Stomach (tissue), 9 donors: ENCODE data around the gene IL2RA. TPM values are rescaled to one million over a fixed set of nuclear protein-coding genes. Genes with fewer than 3 reads are reported as not detected.
A peak's percentile ranks its signal among the peaks of the same experiment; 100 is the strongest.

Experiments used
- DNase-seq, 2 donors: peaks; one replicate each; pipeline versions ENCODE4 v3.0.0 to v3.0.0-alpha.2; 2013 to 2019
- H3K27ac ChIP-seq, 5 donors: fragments of 200-600 bp in 4 of 5; sonication (generic) in 4 of 5; one replicate each; pipeline ENCODE4 v1.5.1; 2013 to 2019; ENCODE audit warnings: mild to moderate bottlenecking in 1 of 5, moderate library complexity in 1 of 5
- H3K27me3 ChIP-seq, 3 donors: fragments of 200-600 bp; sonication (generic); one replicate each; pipeline ENCODE4 v1.5.1; 2017 to 2019; ENCODE audit warnings: mixed run types in 1 of 3
- H3K36me3 ChIP-seq, 4 donors: fragments of 200-600 bp; sonication (generic); 1 replicate in 3 of 4; 2 replicates in 1 of 4; pipeline ENCODE4 v1.5.1; 2016 to 2019
- H3K4me1 ChIP-seq, 4 donors: fragments of 200-600 bp; sonication (generic); one replicate each; pipeline ENCODE4 v1.5.1; 2016 to 2019
- H3K4me3 ChIP-seq, 4 donors: fragments of 200-600 bp; sonication (generic) in 3 of 4; one replicate each; pipeline ENCODE4 v1.5.1; 2016 to 2019; ENCODE audit warnings: mild to moderate bottlenecking in 1 of 4
- H3K9me3 ChIP-seq, 4 donors: fragments of 200-600 bp; sonication (generic); one replicate each; pipeline ENCODE4 v1.5.1; 2016 to 2019
- CTCF ChIP-seq, 7 experiments: fragments of 450-650 bp in 4 of 7; fragments of 200-600 bp in 3 of 7; sonication (generic) in 3 of 7; IDR thresholded peaks; one replicate each; pipeline ENCODE4 v1.5.1; 2016 to 2019; ENCODE audit warnings: antibody characterized with exemption in 7 of 7, control low read depth in 2 of 7, mild to moderate bottlenecking in 1 of 7
- EP300 ChIP-seq: sonication (generic); formaldehyde crosslinking; IDR thresholded peaks from one replicate; pipeline ENCODE4 v1.6.1; 2017; ENCODE audit warnings: antibody characterized with exemption
- POLR2A ChIP-seq, 4 donors: fragments of 450-650 bp; IDR thresholded peaks; one replicate each; pipeline ENCODE4 v1.6.1; 2016; ENCODE audit warnings: antibody characterized with exemption in 4 of 4, control low read depth in 2 of 4, mild to moderate bottlenecking in 1 of 4, moderate library complexity in 1 of 4
- POLR2AphosphoS5 ChIP-seq, 3 donors: sonication (generic); formaldehyde crosslinking; IDR thresholded peaks; one replicate each; pipeline ENCODE4 v1.6.1; 2016; ENCODE audit warnings: antibody characterized with exemption in 3 of 3
- WGBS, 5 donors: extraction: QIAGEN DNeasy Blood & Tissue Kit in 3 of 5; methylation state at CpG; one replicate each; pipeline versions ENCODE4 v1.1.5 to v1.1.7; 2013 to 2018; 5-methylcytosine and 5-hydroxymethylcytosine counted together
- intact Hi-C: fragments of 100-400 bp; cut with DNase I; formaldehyde crosslinking; loops from one replicate; pipeline ENCODE4 v1.15.1; 2023; ENCODE audit warnings: low total_unique reads
- polyA plus RNA-seq, 3 donors: library from polyadenylated mRNA; stranded (reverse); fragments of 200-250 nt; gene quantifications; one replicate each; pipeline ENCODE4 v1.2.3, GENCODE V29; 2013
- total RNA-seq, 5 donors: library from RNA; depleted of rRNA; stranded (reverse); fragments of >200 nt; gene quantifications; one replicate each; pipeline versions ENCODE4 v1.1.0 to v1.2.3, GENCODE V29; 2014 to 2016
- donor health status: healthy with polysubstance abuse.
- donor health status: Bipolar disorder and iron deficiency.
- donor health status: healthy.

The IL2RA gene
- total and polyA plus RNA-seq, 8 donors = 0.45 to 2.3 (median 0.95) TPM; not detected in 2

- Histone ChIP-seq H3K4me1 (peaks cover 22 to 60% (median 36%) of the 10 kb centered on the region in 4 donors), H3K27me3 (no peaks in the 10 kb centered on the region), H3K4me3 (peak overlapping the region; percentile 80 to 97 (median 86)), H3K27ac (peak overlapping the region; percentile 97 to 99 (median 97)), H3K9me3 (no peaks in the 10 kb centered on the region), H3K36me3 (no peaks in the 10 kb centered on the region)
- peak; percentile 49 to 57 for DNase-seq
- intact Hi-C loops = no loop called here
- 55 to 65% (median 63%) methylated on average over 20 of the region's 20 CpGs for WGBS, 5 donors
- TF ChIP-seq POLR2A (IDR thresholded peaks at IDR 0.05) = no peak
- TF ChIP-seq POLR2AphosphoS5 (IDR thresholded peaks at IDR 0.05) = peak in 2 of 3 donors; percentile 6 to 12
Observed at GRCh38 chr10:5975641-5976473, 86.3 kb downstream of the IL2RA start.

GRCh38 chr10:5973069-5973468 lies 89.1 kb downstream of the IL2RA start:
- Histone ChIP-seq H3K27ac (peak overlapping the region in 2 of 5 donors; percentile 73 to 85), H3K4me1 (peaks cover 25 to 65% (median 30%) of the 10 kb centered on the region in 4 donors), H3K27me3 (no peaks in the 10 kb centered on the region), H3K4me3 (no peak overlapping the region), H3K36me3 (peaks cover 0 to 8% (median 2%) of the 10 kb centered on the region in 4 donors), H3K9me3 (no peaks in the 10 kb centered on the region)
- DNase-seq = peak in 1 of 2 donors; percentile 22
- TF ChIP-seq POLR2A (IDR thresholded peaks at IDR 0.05) (no peak), CTCF (IDR thresholded peaks at IDR 0.05) (no peak), EP300 (no peak), POLR2AphosphoS5 (IDR thresholded peaks at IDR 0.05) (no peak)
- intact Hi-C loops = no loop called here
- 71 to 96% (median 92%) methylated on average over 4 of the region's 4 CpGs for WGBS, 5 donors

GRCh38 chr10:5971886-5972285 lies 90.3 kb downstream of the IL2RA start:
- intact Hi-C loops = no loop called here
- TF ChIP-seq EP300 (no peak), CTCF (IDR thresholded peaks at IDR 0.05) (no peak), POLR2AphosphoS5 (IDR thresholded peaks at IDR 0.05) (no peak), POLR2A (IDR thresholded peaks at IDR 0.05) (no peak)
- Histone ChIP-seq H3K36me3 (peaks cover 0 to 8% (median 4%) of the 10 kb centered on the region in 4 donors), H3K9me3 (no peaks in the 10 kb centered on the region), H3K27ac (peak overlapping the region; percentile 44 to 85 (median 73)), H3K4me3 (no peak overlapping the region), H3K27me3 (no peaks in the 10 kb centered on the region), H3K4me1 (peaks cover 25 to 64% (median 29%) of the 10 kb centered on the region in 4 donors)
- no peak for DNase-seq
- WGBS, 5 donors = 60 to 63% (median 61%) methylated on average over 4 of the region's 4 CpGs

- peaks cover 25 to 65% (median 27%) of the 10 kb centered on the region in 4 donors for H3K4me1 ChIP-seq
- TF ChIP-seq CTCF (IDR thresholded peaks at IDR 0.05) (no peak), POLR2A (IDR thresholded peaks at IDR 0.05) (no peak), POLR2AphosphoS5 (IDR thresholded peaks at IDR 0.05) (peak; percentile 16 to 53 (median 47)), EP300 (no peak)
- 16 to 39% (median 29%) methylated on average over 8 of the region's 8 CpGs for WGBS, 5 donors
- H3K36me3 ChIP-seq = peaks cover 0 to 8% (median 4%) of the 10 kb centered on the region in 4 donors
- no peaks in the 10 kb centered on the region for H3K9me3 ChIP-seq
- DNase-seq = peak; percentile 79 to 83
- H3K4me3 ChIP-seq = no peak overlapping the region
- intact Hi-C loops = no loop called here
- H3K27ac ChIP-seq = peak overlapping the region; percentile 44 to 85 (median 73)
- no peaks in the 10 kb centered on the region for H3K27me3 ChIP-seq
Observed at GRCh38 chr10:5971315-5971832, 90.8 kb downstream of the IL2RA start.
